Measurements from ENCODE around the gene HIVEP3. TPM values are rescaled to one million over a fixed set of nuclear protein-coding genes. Genes with fewer than 3 reads are reported as not detected.

The HIVEP3 gene
- total RNA-seq, 1 experiment from 2014 or later: 0.55 TPM

- TF ChIP-seq ARID4B (CRISPR knock-in tag; IDR thresholded peaks at IDR 0.05; ENCODE audit: borderline replicate concordance): no peak
- no peak for TF ChIP-seq SOX15 (CRISPR knock-in tag; IDR thresholded peaks at IDR 0.05)
- no peak for TF ChIP-seq NFATC4 (CRISPR knock-in tag; IDR thresholded peaks at IDR 0.05)
- TF ChIP-seq ZNF263 (CRISPR knock-in tag; IDR thresholded peaks at IDR 0.05; ENCODE audit: low read depth): no peak
- TF ChIP-seq E2F5 (CRISPR knock-in tag; IDR thresholded peaks at IDR 0.05): no peak
- no peak for TF ChIP-seq AR (CRISPR knock-in tag; IDR thresholded peaks at IDR 0.05)
- no peak for TF ChIP-seq IRF2 (CRISPR knock-in tag; IDR thresholded peaks at IDR 0.05; ENCODE audit: borderline replicate concordance, low read depth)
- TF ChIP-seq ATF1 (CRISPR knock-in tag; IDR thresholded peaks at IDR 0.05): no peak
- no peak for TF ChIP-seq ZBTB21 (CRISPR knock-in tag; IDR thresholded peaks at IDR 0.05; ENCODE audit: borderline replicate concordance)
- TF ChIP-seq ATF3 (CRISPR knock-in tag; conservative IDR thresholded peaks at IDR 0.05): no peak
- no peak for TF ChIP-seq MAX (CRISPR knock-in tag; IDR thresholded peaks at IDR 0.05)
- no peak for TF ChIP-seq ZNF671 (CRISPR knock-in tag; IDR thresholded peaks at IDR 0.05)
- no peak for TF ChIP-seq FOXK1 (CRISPR knock-in tag; IDR thresholded peaks at IDR 0.05)
Observed at GRCh38 chr1:41509270-41509671, 409.5 kb downstream of the HIVEP3 start (continued).

- POLR2A ChIA-PET: no interaction called here
- ATAC-seq (no peak), DNase-seq (ENCODE audit: low spot score) (no peak)
- CTCF ChIA-PET: interaction anchor here (1.3 to 2.8 kb wide), 6 partner anchors 8 to 70 kb away, joined by 3 to 16 read pairs (median 10); partner anchors contain the start of gene EDN2
- Mint-ChIP-seq H3K4me1 (peaks cover 18% of the 10 kb centered on the region), H3K9me3 (no peaks in the 10 kb centered on the region), H3K4me3 (no peak overlapping the region), H3K27me3 (ENCODE audit: low read depth) (no peaks in the 10 kb centered on the region), H3K27ac (no peak overlapping the region), H3K36me3 (no peaks in the 10 kb centered on the region)
- no peak for TF ChIP-seq TEAD4 (CRISPR knock-in tag; IDR thresholded peaks at IDR 0.05)
Observed at GRCh38 chr1:41508290-41508689, 410.4 kb downstream of the HIVEP3 start.

GRCh38 chr1:41507836-41508235 lies 410.9 kb downstream of the HIVEP3 start:
- H3K4me1 Mint-ChIP-seq: peaks cover 18% of the 10 kb centered on the region
- H3K27me3 Mint-ChIP-seq (ENCODE audit: low read depth): no peaks in the 10 kb centered on the region
- no peak overlapping the region for H3K27ac Mint-ChIP-seq
- DNase-seq (ENCODE audit: low spot score) (no peak), ATAC-seq (no peak)
- no peaks in the 10 kb centered on the region for H3K9me3 Mint-ChIP-seq
- H3K4me3 Mint-ChIP-seq: no peak overlapping the region
- POLR2A ChIA-PET: interaction anchor here (0.6 kb wide), 1 partner anchor 11 kb away, joined by 3 read pairs; no protein-coding TSS in a partner anchor
- CTCF ChIA-PET: interaction anchor here (1.3 to 2.8 kb wide), 10 partner anchors 8 to 76 kb away, joined by 3 to 16 read pairs (median 6); partner anchors contain the start of gene EDN2
- no peaks in the 10 kb centered on the region for H3K36me3 Mint-ChIP-seq
- TF ChIP-seq ZNF121 (CRISPR knock-in tag; IDR thresholded peaks at IDR 0.05) (no peak), USF1 (CRISPR knock-in tag; IDR thresholded peaks at IDR 0.05) (no peak), ATF1 (CRISPR knock-in tag; IDR thresholded peaks at IDR 0.05) (no peak), CDX4 (CRISPR knock-in tag; IDR thresholded peaks at IDR 0.05; ENCODE audit: borderline replicate concordance) (no peak), ZNF138 (CRISPR knock-in tag; conservative IDR thresholded peaks at IDR 0.05) (no peak), FOXP4 (CRISPR knock-in tag; IDR thresholded peaks at IDR 0.05) (no peak), KAT7 (CRISPR knock-in tag; IDR thresholded peaks at IDR 0.05; ENCODE audit: borderline replicate concordance) (no peak), TCF7 (CRISPR knock-in tag; IDR thresholded peaks at IDR 0.05; ENCODE audit: low read depth) (no peak)

All from WTC11 (cell line).